GM23338 (cell line): ENCODE measurements around the gene ARHGAP10. TPM values are rescaled to one million over a fixed set of nuclear protein-coding genes. Genes with fewer than 3 reads are reported as not detected.

Source experiments
- ATAC-seq: fragments of 200-7000 bp; cut with Tn5 transposase; 3 replicates; pipeline ENCODE4 v1.9.1; 2020
- DNase-seq: peaks from one replicate; pipeline ENCODE4 v3.0.0-alpha.2; 2015; ENCODE audit warnings: low spot score
- H2AFZ ChIP-seq: fragments of 200-600 bp; sonication (generic); 2 replicates; pipeline ENCODE4 v1.8.0; 2016; ENCODE audit warnings: antibody characterized with exemption, mild to moderate bottlenecking, moderate library complexity
- H3F3A ChIP-seq: fragments of 200-600 bp; sonication (generic); replicated peaks from 2 replicates; pipeline ENCODE4 v1.8.0; 2017; ENCODE audit warnings: antibody characterized with exemption, mixed run types, low read depth
- H3K27ac ChIP-seq: fragments of 200-600 bp; sonication (generic); 2 replicates; pipeline ENCODE4 v1.6.1; 2016; ENCODE audit warnings: low read depth
- H3K27me3 ChIP-seq: fragments of 200-600 bp; sonication (generic); 2 replicates; pipeline ENCODE4 v1.8.0; 2016; ENCODE audit warnings: mild to moderate bottlenecking, mixed run types, moderate library complexity; ENCODE audit not compliant: insufficient read depth
- H3K36me3 ChIP-seq: fragments of 200-600 bp; sonication (generic); 2 replicates; pipeline ENCODE4 v1.8.0; 2016; ENCODE audit warnings: mild to moderate bottlenecking; ENCODE audit not compliant: insufficient read depth
- H3K4me1 ChIP-seq: fragments of 200-600 bp; sonication (generic); 2 replicates; pipeline ENCODE4 v1.8.0; 2016; ENCODE audit warnings: mild to moderate bottlenecking, moderate library complexity; ENCODE audit not compliant: insufficient read depth
- H3K4me2 ChIP-seq: fragments of 200-600 bp; sonication (generic); 2 replicates; pipeline ENCODE4 v1.7.1; 2017; ENCODE audit warnings: mixed run types
- H3K4me3 ChIP-seq: fragments of 200-600 bp; sonication (generic); 2 replicates; pipeline ENCODE4 v1.6.1; 2016; ENCODE audit warnings: mixed run types
- H3K79me2 ChIP-seq: fragments of 200-600 bp; sonication (generic); replicated peaks from 2 replicates; pipeline ENCODE4 v1.8.0; 2017; ENCODE audit warnings: mild to moderate bottlenecking; ENCODE audit not compliant: insufficient read depth
- H3K9me2 ChIP-seq: fragments of 200-600 bp; sonication (generic); 2 replicates; pipeline ENCODE4 v1.8.0; 2017; ENCODE audit not compliant: insufficient read depth
- H4K20me1 ChIP-seq: fragments of 200-600 bp; sonication (generic); replicated peaks from 2 replicates; pipeline ENCODE4 v1.8.0; 2017; ENCODE audit warnings: mild to moderate bottlenecking; ENCODE audit not compliant: insufficient read depth
- H3K27ac Mint-ChIP-seq: 2 replicates; pipeline ENCODE4 v1.8.0; 2020; ENCODE audit warnings: inconsistent platforms, mild to moderate bottlenecking, moderate library complexity, mixed read lengths
- H3K27me3 Mint-ChIP-seq: 3 replicates; pipeline ENCODE4 v1.8.0; 2022; ENCODE audit warnings: low read depth, mild to moderate bottlenecking, moderate library complexity, mixed read lengths, inconsistent platforms; ENCODE audit not compliant: insufficient read depth, poor library complexity
- H3K36me3 Mint-ChIP-seq: 3 replicates; pipeline ENCODE4 v1.8.0; 2021; ENCODE audit warnings: low read depth, mild to moderate bottlenecking, inconsistent platforms, moderate library complexity, mixed read lengths
- H3K4me1 Mint-ChIP-seq: 3 replicates; pipeline ENCODE4 v1.8.0; 2020; ENCODE audit warnings: mild to moderate bottlenecking, inconsistent platforms, mixed read lengths
- H3K4me3 Mint-ChIP-seq: 3 replicates; pipeline ENCODE4 v1.8.0; 2021; ENCODE audit warnings: moderate library complexity, mild to moderate bottlenecking, inconsistent platforms, mixed read lengths
- H3K9me3 Mint-ChIP-seq: 3 replicates; pipeline ENCODE4 v1.8.0; 2020; ENCODE audit warnings: moderate library complexity, mild to moderate bottlenecking, inconsistent platforms, mixed read lengths
- CREB1 ChIP-seq: fragments of 250-450 bp; sonication (Bioruptor Pico); IDR thresholded peaks from 2 replicates; pipeline ENCODE4 v1.5.0; 2020; ENCODE audit warnings: low read depth, mild to moderate bottlenecking, moderate library complexity
- CTCF ChIP-seq, 2 experiments: fragments of 200-600 bp in 1 of 2; sonication (generic) in 1 of 2; conservative IDR thresholded peaks; 2 replicates each; pipeline versions ENCODE4 v1.5.1 to v1.6.1; 2016 to 2017; ENCODE audit warnings: antibody characterized with exemption in 2 of 2, low read depth in 2 of 2, mild to moderate bottlenecking in 2 of 2, moderate library complexity in 1 of 2
- ETS1 ChIP-seq: IDR thresholded peaks from 2 replicates; pipeline ENCODE4 v1.6.1; 2016; ENCODE audit warnings: antibody characterized with exemption
- EZH2 ChIP-seq: fragments of 200-600 bp; sonication (generic); IDR thresholded peaks from one replicate; pipeline ENCODE4 v1.8.0; 2017; ENCODE audit warnings: antibody characterized with exemption, mild to moderate bottlenecking, low read depth; ENCODE audit not compliant: unreplicated experiment
- EZH2phosphoT487 ChIP-seq: fragments of 200-600 bp; sonication (generic); IDR thresholded peaks from one replicate; pipeline ENCODE4 v1.8.1; 2018; ENCODE audit warnings: antibody characterized with exemption; ENCODE audit not compliant: unreplicated experiment
- JUNB ChIP-seq: IDR thresholded peaks from one replicate; pipeline ENCODE4 v1.6.1; 2016; ENCODE audit warnings: antibody characterized with exemption; ENCODE audit not compliant: unreplicated experiment
- NANOG ChIP-seq: IDR thresholded peaks from 2 replicates; pipeline ENCODE4 v1.6.1; 2016; ENCODE audit warnings: antibody characterized with exemption, borderline replicate concordance
- REST ChIP-seq: IDR thresholded peaks from one replicate; pipeline ENCODE4 v1.6.1; 2018; ENCODE audit warnings: antibody characterized with exemption; ENCODE audit not compliant: unreplicated experiment
- STAT1 ChIP-seq: IDR thresholded peaks from one replicate; pipeline ENCODE4 v1.6.1; 2016; ENCODE audit warnings: antibody characterized with exemption; ENCODE audit not compliant: unreplicated experiment
- ZNF114 ChIP-seq: fragments of 250-450 bp; sonication (Bioruptor Pico); IDR thresholded peaks from 2 replicates; pipeline ENCODE4 v1.5.0; 2020; ENCODE audit warnings: mild to moderate bottlenecking, moderate library complexity
- ZNF331 ChIP-seq: fragments of 250-450 bp; sonication (Bioruptor Pico); IDR thresholded peaks from 2 replicates; pipeline ENCODE4 v1.5.0; 2020; ENCODE audit warnings: low read depth, mild to moderate bottlenecking, moderate library complexity
- ZNF462 ChIP-seq: fragments of 250-450 bp; sonication (Bioruptor Pico); IDR thresholded peaks from 2 replicates; pipeline ENCODE4 v1.5.0; 2020; ENCODE audit warnings: mild to moderate bottlenecking, moderate library complexity
- polyA plus RNA-seq: library from polyadenylated mRNA; unstranded; fragments of >200 nt; fragmentation: Nextera tagmentation; extraction: Ambion mirVana; gene quantifications from 2 replicates; pipeline ENCODE4 v1.2.1, GENCODE V29; 2016
- total RNA-seq: library from RNA; depleted of rRNA; stranded (reverse); fragments of >200 nt; shearing (Covaris generic); gene quantifications from 2 replicates; pipeline ENCODE4 v1.2.3, GENCODE V29; 2014

The ARHGAP10 gene
- total and polyA plus RNA-seq, 2 experiments from 2014 or later: 5.1 to 6.3 TPM

- Histone ChIP-seq H2AFZ (no peak overlapping the region), H3K4me1 (peaks cover 22% of the 10 kb centered on the region), H4K20me1 (no peaks in the 10 kb centered on the region), H3K27me3 (no peaks in the 10 kb centered on the region), H3K27ac (no peak overlapping the region), H3K36me3 (no peaks in the 10 kb centered on the region), H3K9me2 (peaks cover 8% of the 10 kb centered on the region; the same call in 1 of the 2 replicates), H3K4me2 (no peak overlapping the region), H3K79me2 (no peaks in the 10 kb centered on the region), H3F3A (no peaks in the 10 kb centered on the region), H3K4me3 (no peak overlapping the region)
- H3K4me3 Mint-ChIP-seq: no peak overlapping the region
- peaks cover 3% of the 10 kb centered on the region; the same call in 2 of the 3 replicates for H3K9me3 Mint-ChIP-seq
- H3K36me3 Mint-ChIP-seq: no peaks in the 10 kb centered on the region; the same call in 2 of the 3 replicates
- H3K27me3 Mint-ChIP-seq: no peaks in the 10 kb centered on the region
- H3K4me1 Mint-ChIP-seq: peaks cover 24% of the 10 kb centered on the region
- DNase-seq: peak; percentile 30
- no peak overlapping the region for H3K27ac Mint-ChIP-seq
- peak; percentile 75 for ATAC-seq
- TF ChIP-seq ETS1 (no peak), CTCF (conservative IDR thresholded peaks at IDR 0.05; ENCODE audit: low read depth in 2 of 2) (no peak), EZH2 (no peak), ZNF462 (CRISPR knock-in tag) (no peak), JUNB (no peak), EZH2phosphoT487 (no peak), STAT1 (no peak), ZNF114 (CRISPR knock-in tag) (no peak), ZNF331 (CRISPR knock-in tag) (no peak), CREB1 (CRISPR knock-in tag) (no peak), NANOG (no peak), REST (no peak)
Observed at GRCh38 chr4:148116969-148117368, 385.1 kb downstream of the ARHGAP10 start.
